SU-DHL-6 (cell line): ENCODE data around the gene ZNF555.

Experiments
- CTCF ChIP-seq: fragments of 200-600 bp; sonication (generic); IDR thresholded peaks from one replicate; pipeline ENCODE4 v1.5.1; 2017; ENCODE audit warnings: antibody characterized with exemption, mild to moderate bottlenecking, low read length, moderate library complexity; ENCODE audit not compliant: insufficient read depth, poor library complexity, severe bottlenecking
- EZH2phosphoT487 ChIP-seq: fragments of 200-600 bp; sonication (generic), shearing (Covaris generic); conservative IDR thresholded peaks from 2 replicates; pipeline ENCODE4 v1.6.1; 2018; ENCODE audit warnings: mild to moderate bottlenecking, antibody characterized with exemption, low read length, moderate library complexity, mixed read lengths

DNA sequence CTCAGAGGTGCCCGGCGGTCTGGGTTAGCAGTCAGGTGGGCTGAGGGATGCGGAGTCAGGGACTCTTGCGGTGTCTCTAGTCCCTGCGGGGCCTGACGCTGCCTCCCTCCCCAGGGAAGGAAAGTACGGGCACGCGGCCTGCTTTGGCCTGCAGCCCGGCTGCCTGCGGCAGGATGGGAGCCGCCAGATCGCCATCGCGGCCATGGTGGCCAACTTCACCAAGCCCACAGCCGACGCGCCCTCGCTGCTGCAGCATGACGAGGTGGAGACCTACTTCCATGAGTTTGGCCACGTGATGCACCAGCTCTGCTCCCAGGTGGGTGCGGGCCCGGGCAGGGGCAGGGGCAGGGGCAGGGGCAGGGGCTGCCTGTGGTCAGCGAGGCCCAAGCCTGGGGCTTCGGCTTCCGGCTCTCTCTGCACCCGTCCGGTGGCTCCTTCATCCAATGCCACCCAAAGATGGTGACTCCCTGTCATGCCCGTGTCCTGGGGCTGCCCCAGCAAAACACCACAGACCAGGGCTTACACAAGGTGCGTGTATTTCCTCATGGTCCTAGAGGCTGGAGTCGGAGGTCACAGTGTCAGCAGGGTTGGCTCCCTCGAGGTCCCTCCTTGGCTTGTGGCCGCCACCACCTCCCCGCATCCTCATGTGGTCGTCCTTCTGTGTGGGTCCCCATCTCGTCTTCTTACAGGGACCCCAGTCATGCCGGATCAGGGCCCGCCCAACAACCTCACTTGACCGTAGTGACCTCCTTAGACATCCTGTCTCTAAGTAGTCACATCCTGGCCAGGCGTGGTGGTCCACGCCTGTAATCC lies 32.9 kb upstream of the ZNF555 start:
- TF ChIP-seq CTCF (no peak), EZH2phosphoT487 (no peak)
